CD14-positive monocyte (primary cell): ENCODE measurements around the gene PHLDB3. TPM values are rescaled to one million over a fixed set of nuclear protein-coding genes. Genes with fewer than 3 reads are reported as not detected.

Source experiments
- DNase-seq, 3 donors: peaks; one replicate each; pipeline ENCODE4 v3.0.0-alpha.2; 2011 to 2022
- H2AFZ ChIP-seq: 2 replicates; pipeline ENCODE4 v1.6.0; 2012; ENCODE audit warnings: mild to moderate bottlenecking, low read depth, low read length, inconsistent platforms; ENCODE audit not compliant: insufficient read depth, poor library complexity, severe bottlenecking
- H3K27ac ChIP-seq, 2 donors: 1 replicate in 1 of 2; 2 replicates in 1 of 2; pipeline ENCODE4 v1.5.1; 2012 to 2013; ENCODE audit warnings: low read length in 2 of 2, control low read depth in 1 of 2, inconsistent platforms in 1 of 2, low read depth in 1 of 2, mild to moderate bottlenecking in 1 of 2
- H3K27me3 ChIP-seq, 2 donors: one replicate each; pipeline versions ENCODE4 v1.6.0 to v1.6.1; 2011 to 2013; ENCODE audit warnings: low read length in 2 of 2; ENCODE audit not compliant: control insufficient read depth in 2 of 2, insufficient read depth in 2 of 2
- H3K36me3 ChIP-seq, 2 donors: replicated peaks in 1 of 2; 1 replicate in 1 of 2; 2 replicates in 1 of 2; pipeline versions ENCODE4 v1.5.1 to v1.6.1; 2012 to 2013; ENCODE audit warnings: low read length in 2 of 2, control low read depth in 1 of 2, inconsistent platforms in 1 of 2, mild to moderate bottlenecking in 1 of 2; ENCODE audit not compliant: insufficient read depth in 2 of 2, control insufficient read depth in 1 of 2
- H3K4me1 ChIP-seq, 2 donors: 1 replicate in 1 of 2; 2 replicates in 1 of 2; pipeline versions ENCODE4 v1.5.1 to v1.6.1; 2012 to 2013; ENCODE audit warnings: low read length in 2 of 2, control low read depth in 1 of 2, inconsistent platforms in 1 of 2, mild to moderate bottlenecking in 1 of 2, moderate library complexity in 1 of 2; ENCODE audit not compliant: insufficient read depth in 2 of 2, control insufficient read depth in 1 of 2
- H3K4me2 ChIP-seq: replicated peaks from 2 replicates; pipeline ENCODE3; 2012; ENCODE audit warnings: low read length, moderate library complexity, mild to moderate bottlenecking; ENCODE audit not compliant: poor library complexity, severe bottlenecking; ENCODE audit errors: extremely low read depth
- H3K4me3 ChIP-seq, 3 experiments: fragments of 200-600 bp in 1 of 3; sonication (generic) in 1 of 3; replicated peaks in 1 of 3; 1 replicate in 2 of 3; 2 replicates in 1 of 3; pipeline ENCODE4 v1.5.1; 2011 to 2013; ENCODE audit warnings: low read length in 3 of 3, mild to moderate bottlenecking in 3 of 3, control low read depth in 2 of 3, low read depth in 2 of 3, inconsistent platforms in 1 of 3, moderate library complexity in 1 of 3
- H3K79me2 ChIP-seq: 2 replicates; pipeline ENCODE4 v1.6.0; 2012; ENCODE audit warnings: mild to moderate bottlenecking, control low read depth, inconsistent platforms, low read length, moderate library complexity; ENCODE audit not compliant: insufficient read depth
- H3K9ac ChIP-seq: 2 replicates; pipeline ENCODE4 v1.6.0; 2017; ENCODE audit warnings: low read length, mild to moderate bottlenecking; ENCODE audit not compliant: insufficient read depth, poor library complexity, severe bottlenecking
- H3K9me3 ChIP-seq, 2 donors: replicated peaks in 1 of 2; 1 replicate in 1 of 2; 2 replicates in 1 of 2; pipeline versions ENCODE4 v1.5.1 to v1.6.1; 2012 to 2013; ENCODE audit warnings: low read length in 2 of 2, control low read depth in 1 of 2; ENCODE audit not compliant: control insufficient read depth in 1 of 2, insufficient read depth in 1 of 2
- H4K20me1 ChIP-seq: 2 replicates; pipeline ENCODE4 v1.6.0; 2012; ENCODE audit warnings: mild to moderate bottlenecking, low read length, control low read depth, moderate library complexity; ENCODE audit not compliant: insufficient read depth
- H3K27ac Mint-ChIP-seq, 7 donors: one replicate each; pipeline ENCODE4 v1.8.0; 2020; ENCODE audit warnings: mild to moderate bottlenecking in 7 of 7, mixed read lengths in 7 of 7, moderate library complexity in 6 of 7, inconsistent platforms in 2 of 7
- H3K27me3 Mint-ChIP-seq, 3 donors: one replicate each; pipeline ENCODE4 v1.8.0; 2021 to 2022; ENCODE audit warnings: low read depth in 3 of 3, mild to moderate bottlenecking in 3 of 3, mixed read lengths in 3 of 3, moderate library complexity in 3 of 3, inconsistent platforms in 1 of 3
- H3K36me3 Mint-ChIP-seq, 2 donors: one replicate each; pipeline ENCODE4 v1.8.0; 2020; ENCODE audit warnings: mixed read lengths in 2 of 2, inconsistent platforms in 1 of 2, mild to moderate bottlenecking in 1 of 2
- H3K4me1 Mint-ChIP-seq: one replicate; pipeline ENCODE4 v1.8.0; 2020; ENCODE audit warnings: mild to moderate bottlenecking, mixed read lengths
- H3K4me3 Mint-ChIP-seq, 2 donors: one replicate each; pipeline ENCODE4 v1.8.0; 2020; ENCODE audit warnings: mild to moderate bottlenecking in 2 of 2, mixed read lengths in 2 of 2, moderate library complexity in 1 of 2
- H3K9me3 Mint-ChIP-seq, 7 donors: one replicate each; pipeline ENCODE4 v1.8.0; 2020 to 2022; ENCODE audit warnings: mixed read lengths in 7 of 7, mild to moderate bottlenecking in 6 of 7, moderate library complexity in 6 of 7, inconsistent platforms in 2 of 7
- WGBS: methylation state at CpG from one replicate; pipeline ENCODE4 v1.1.5; 2013; ENCODE audit warnings: missing lambda C conversion rate; ENCODE audit not compliant: insufficient coverage; 5-methylcytosine and 5-hydroxymethylcytosine counted together
- intact Hi-C, 2 donors: fragments of 100-400 bp; cut with micrococcal nuclease; formaldehyde crosslinking; loops; one replicate each; pipeline versions ENCODE4 v1.15.0 to v1.15.1; 2023
- polyA plus RNA-seq, 3 donors: library from polyadenylated mRNA; depleted of rRNA in 1 of 3; unstranded in 2 of 3; stranded (reverse) in 1 of 3; fragments of 300-500 nt in 2 of 3; fragments of >200 nt in 1 of 3; fragmentation: Illumina TruSeq in 2 of 3; gene quantifications; 1 replicate in 2 of 3; 2 replicates in 1 of 3; pipeline ENCODE4 v1.2.3, GENCODE V29; 2012 to 2021
- TF ChIP-seq, protein P1 (sequence below): fragments of 200-600 bp; IDR thresholded peaks from one replicate; pipeline ENCODE4 v1.8.0; 2022; ENCODE audit warnings: antibody characterized with exemption, mild to moderate bottlenecking

Gene PHLDB3
- polyA plus RNA-seq, 3 donors, result 1.4 to 3.4 (median 1.7) TPM

DNA sequence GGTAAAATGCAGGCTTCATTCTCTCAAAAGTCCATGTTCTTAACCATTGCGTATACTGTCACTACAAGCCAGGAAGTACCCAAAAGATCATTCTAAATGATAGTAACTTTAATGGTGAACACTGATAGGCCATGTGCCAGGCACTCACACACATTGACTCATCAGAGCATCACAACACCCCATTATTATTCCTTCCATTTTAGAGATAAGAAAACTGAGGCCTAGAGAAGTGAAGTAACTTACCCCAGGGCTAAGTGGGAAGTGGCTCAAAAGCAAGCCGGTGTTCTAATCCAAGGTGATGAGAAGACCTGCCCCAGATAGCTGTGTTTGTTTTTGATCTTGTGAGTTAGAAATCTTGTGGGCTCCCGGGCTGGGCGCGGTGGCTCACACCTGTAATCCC, 1.4 kb upstream of the PHLDB3 start:
- no peak overlapping the region for H3K4me3 ChIP-seq
- Mint-ChIP-seq H3K27me3 (peaks cover 2 to 9% (median 5%) of the 10 kb centered on the region in 3 donors), H3K36me3 (peaks cover 37 to 61% of the 10 kb centered on the region in 2 donors), H3K9me3 (no peaks in the 10 kb centered on the region), H3K27ac (no peak overlapping the region), H3K4me3 (no peak overlapping the region), H3K4me1 (peaks cover 24% of the 10 kb centered on the region)
- H3K36me3 ChIP-seq, result peaks cover 29 to 46% of the 10 kb centered on the region in 2 donors
- 97% methylated on average over 3 of the region's 5 CpGs for WGBS
- no peak for DNase-seq
- intact Hi-C loops, result loop anchor here in 1 of 2 donors (5.0 kb wide), 1 partner anchor 59 kb away; no protein-coding TSS in a partner anchor
- no peak overlapping the region for H3K4me2 ChIP-seq
- H3K9ac ChIP-seq, result no peak overlapping the region
- TF ChIP-seq, protein P1, sequence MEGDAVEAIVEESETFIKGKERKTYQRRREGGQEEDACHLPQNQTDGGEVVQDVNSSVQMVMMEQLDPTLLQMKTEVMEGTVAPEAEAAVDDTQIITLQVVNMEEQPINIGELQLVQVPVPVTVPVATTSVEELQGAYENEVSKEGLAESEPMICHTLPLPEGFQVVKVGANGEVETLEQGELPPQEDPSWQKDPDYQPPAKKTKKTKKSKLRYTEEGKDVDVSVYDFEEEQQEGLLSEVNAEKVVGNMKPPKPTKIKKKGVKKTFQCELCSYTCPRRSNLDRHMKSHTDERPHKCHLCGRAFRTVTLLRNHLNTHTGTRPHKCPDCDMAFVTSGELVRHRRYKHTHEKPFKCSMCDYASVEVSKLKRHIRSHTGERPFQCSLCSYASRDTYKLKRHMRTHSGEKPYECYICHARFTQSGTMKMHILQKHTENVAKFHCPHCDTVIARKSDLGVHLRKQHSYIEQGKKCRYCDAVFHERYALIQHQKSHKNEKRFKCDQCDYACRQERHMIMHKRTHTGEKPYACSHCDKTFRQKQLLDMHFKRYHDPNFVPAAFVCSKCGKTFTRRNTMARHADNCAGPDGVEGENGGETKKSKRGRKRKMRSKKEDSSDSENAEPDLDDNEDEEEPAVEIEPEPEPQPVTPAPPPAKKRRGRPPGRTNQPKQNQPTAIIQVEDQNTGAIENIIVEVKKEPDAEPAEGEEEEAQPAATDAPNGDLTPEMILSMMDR, result no peak
- H3K27me3 ChIP-seq, result no peaks in the 10 kb centered on the region
- H3K27ac ChIP-seq, result no peak overlapping the region
- no peaks in the 10 kb centered on the region for H4K20me1 ChIP-seq
- H3K79me2 ChIP-seq, result no peaks in the 10 kb centered on the region
- no peaks in the 10 kb centered on the region for H3K9me3 ChIP-seq
- no peak overlapping the region for H2AFZ ChIP-seq
- peaks cover 18 to 28% of the 10 kb centered on the region in 2 donors for H3K4me1 ChIP-seq

- Histone ChIP-seq H3K27ac (no peak overlapping the region), H3K27me3 (no peaks in the 10 kb centered on the region), H3K9me3 (no peaks in the 10 kb centered on the region), H3K9ac (no peak overlapping the region), H4K20me1 (no peaks in the 10 kb centered on the region), H3K4me3 (peak overlapping the region in 1 of 3 experiments; percentile 89), H3K4me1 (peaks cover 18 to 28% of the 10 kb centered on the region in 2 donors), H3K36me3 (peaks cover 24 to 37% of the 10 kb centered on the region in 2 donors), H3K4me2 (peak overlapping the region; percentile 96), H2AFZ (peak overlapping the region; percentile 87), H3K79me2 (no peaks in the 10 kb centered on the region)
- Mint-ChIP-seq H3K4me3 (peak overlapping the region; percentile 58 to 77), H3K27me3 (peaks cover 2 to 9% (median 5%) of the 10 kb centered on the region in 3 donors), H3K27ac (no peak overlapping the region), H3K4me1 (peaks cover 22% of the 10 kb centered on the region), H3K9me3 (no peaks in the 10 kb centered on the region), H3K36me3 (peaks cover 34 to 57% of the 10 kb centered on the region in 2 donors)
- DNase-seq, result no peak
- TF ChIP-seq, protein P1, result no peak
- intact Hi-C loops, result loop anchor here in 1 of 2 donors (5.0 kb wide), 1 partner anchor 58 kb away; no protein-coding TSS in a partner anchor
- WGBS, result no CpG with 5 or more reads among the region's 3 CpGs
Observed at GRCh38 chr19:43505186-43505456, 575 bp upstream of the PHLDB3 start.
